Natural killer cell (primary cell): ENCODE measurements around the gene MXD4. TPM values are rescaled to one million over a fixed set of nuclear protein-coding genes. Genes with fewer than 3 reads are reported as not detected.

Experiments
- ATAC-seq, 3 donors: fragments of 150-1000 bp in 2 of 3; fragments of 200-7000 bp in 1 of 3; cut with Tn5 transposase; 1 replicate in 1 of 3; 2 replicates in 2 of 3; pipeline ENCODE4 v1.10.0; 2021; ENCODE audit warnings: mild to moderate bottlenecking in 2 of 3, moderate library complexity in 2 of 3
- DNase-seq, 2 donors: peaks; one replicate each; pipeline versions ENCODE4 v3.0.0 to v3.0.0-alpha.2; 2013 to 2021; ENCODE audit warnings: mixed read lengths in 1 of 2
- H3K27ac ChIP-seq: one replicate; pipeline ENCODE4 v1.5.1; 2013; ENCODE audit warnings: mild to moderate bottlenecking, low read length
- H3K27me3 ChIP-seq: one replicate; pipeline ENCODE4 v1.6.1; 2013; ENCODE audit warnings: low read length; ENCODE audit not compliant: control insufficient read depth, insufficient read depth
- H3K36me3 ChIP-seq: one replicate; pipeline ENCODE4 v1.6.1; 2013; ENCODE audit warnings: low read length; ENCODE audit not compliant: control insufficient read depth, insufficient read depth
- H3K4me1 ChIP-seq: one replicate; pipeline ENCODE4 v1.6.1; 2013; ENCODE audit warnings: low read length; ENCODE audit not compliant: control insufficient read depth, insufficient read depth
- H3K4me3 ChIP-seq: one replicate; pipeline ENCODE4 v1.5.1; 2013; ENCODE audit warnings: low read length
- H3K9me3 ChIP-seq: one replicate; pipeline ENCODE4 v1.6.1; 2013; ENCODE audit warnings: low read length; ENCODE audit not compliant: control insufficient read depth, insufficient read depth
- H3K27ac Mint-ChIP-seq, 2 donors: one replicate each; pipeline ENCODE4 v1.8.0; 2022; ENCODE audit warnings: mild to moderate bottlenecking in 2 of 2, mixed read lengths in 2 of 2, moderate library complexity in 1 of 2
- H3K27me3 Mint-ChIP-seq, 2 donors: one replicate each; pipeline ENCODE4 v1.8.0; 2022; ENCODE audit warnings: low read depth in 2 of 2, mixed read lengths in 2 of 2
- H3K36me3 Mint-ChIP-seq: one replicate; pipeline ENCODE4 v1.8.0; 2022; ENCODE audit warnings: mixed read lengths
- H3K4me1 Mint-ChIP-seq, 2 donors: one replicate each; pipeline ENCODE4 v1.8.0; 2022; ENCODE audit warnings: mixed read lengths in 2 of 2
- H3K4me3 Mint-ChIP-seq: one replicate; pipeline ENCODE4 v1.8.0; 2022; ENCODE audit warnings: mild to moderate bottlenecking, moderate library complexity, mixed read lengths
- H3K9me3 Mint-ChIP-seq, 2 donors: one replicate each; pipeline ENCODE4 v1.8.0; 2022; ENCODE audit warnings: mixed read lengths in 2 of 2
- CTCF ChIP-seq: fragments of 200-600 bp; IDR thresholded peaks from one replicate; pipeline ENCODE4 v1.8.0; 2022; ENCODE audit warnings: antibody characterized with exemption
- WGBS: methylation state at CpG from one replicate; pipeline ENCODE4 v1.1.7; 2013; ENCODE audit warnings: missing lambda C conversion rate; ENCODE audit not compliant: insufficient coverage; 5-methylcytosine and 5-hydroxymethylcytosine counted together
- intact Hi-C: fragments of 100-400 bp; cut with micrococcal nuclease; formaldehyde crosslinking; loops from one replicate; pipeline ENCODE4 v1.14.2; 2022
- total RNA-seq, 4 donors: library from RNA; stranded (reverse); fragments of 120-200 nt in 1 of 4; gene quantifications; one replicate each; pipeline versions ENCODE4 v1.2.3 to v1.2.4, GENCODE V29; 2013 to 2022

The MXD4 gene
- total RNA-seq, 3 donors from 2014 or later (not counting 1 experiment from before 2014, with no cell fraction given) = 141 to 172 (median 166) TPM

- Mint-ChIP-seq H3K27ac (no peak overlapping the region), H3K4me1 (peaks cover 4 to 15% of the 10 kb centered on the region in 2 donors), H3K4me3 (no peak overlapping the region), H3K36me3 (no peaks in the 10 kb centered on the region), H3K9me3 (no peaks in the 10 kb centered on the region), H3K27me3 (no peaks in the 10 kb centered on the region)
- no peak for TF ChIP-seq CTCF
- Histone ChIP-seq H3K9me3 (no peaks in the 10 kb centered on the region), H3K4me1 (peaks cover 15% of the 10 kb centered on the region), H3K36me3 (no peaks in the 10 kb centered on the region), H3K27me3 (no peaks in the 10 kb centered on the region), H3K4me3 (no peak overlapping the region), H3K27ac (no peak overlapping the region)
- 94% methylated on average over 27 of the region's 27 CpGs for WGBS
- no peak for DNase-seq
- no peak for ATAC-seq
- intact Hi-C loops = no loop called here
Measured at GRCh38 chr4:2271279-2272025, 9.5 kb upstream of the MXD4 start.

GRCh38 chr4:2270341-2271165, 8.6 kb upstream of the MXD4 start:
- H3K27me3 Mint-ChIP-seq = no peaks in the 10 kb centered on the region
- no peak overlapping the region for H3K27ac ChIP-seq
- TF ChIP-seq CTCF = no peak
- peaks cover 15% of the 10 kb centered on the region for H3K4me1 ChIP-seq
- H3K4me1 Mint-ChIP-seq = peaks cover 4 to 19% of the 10 kb centered on the region in 2 donors
- intact Hi-C loops = no loop called here
- DNase-seq (no peak), ATAC-seq (no peak)
- no peaks in the 10 kb centered on the region for H3K9me3 Mint-ChIP-seq
- H3K9me3 ChIP-seq = no peaks in the 10 kb centered on the region
- no peaks in the 10 kb centered on the region for H3K36me3 Mint-ChIP-seq
- H3K4me3 ChIP-seq = no peak overlapping the region
- WGBS = 92% methylated on average over 34 of the region's 34 CpGs
- H3K4me3 Mint-ChIP-seq = no peak overlapping the region
- no peaks in the 10 kb centered on the region for H3K36me3 ChIP-seq
- H3K27me3 ChIP-seq = no peaks in the 10 kb centered on the region
- H3K27ac Mint-ChIP-seq = no peak overlapping the region

GRCh38 chr4:2269618-2270163, 7.8 kb upstream of the MXD4 start:
- Mint-ChIP-seq H3K36me3 (no peaks in the 10 kb centered on the region), H3K4me3 (no peak overlapping the region), H3K27ac (no peak overlapping the region), H3K27me3 (no peaks in the 10 kb centered on the region), H3K4me1 (peaks cover 4 to 19% of the 10 kb centered on the region in 2 donors), H3K9me3 (no peaks in the 10 kb centered on the region)
- Histone ChIP-seq H3K4me1 (peaks cover 15% of the 10 kb centered on the region), H3K27ac (no peak overlapping the region), H3K27me3 (no peaks in the 10 kb centered on the region), H3K9me3 (no peaks in the 10 kb centered on the region), H3K36me3 (no peaks in the 10 kb centered on the region), H3K4me3 (no peak overlapping the region)
- intact Hi-C loops = no loop called here
- no peak for DNase-seq
- no peak for ATAC-seq
- no peak for TF ChIP-seq CTCF
- WGBS = 86% methylated on average over 10 of the region's 12 CpGs
